PFSK-1 (cell line): Measurements from ENCODE around the gene MGAT4A.

Experiments
- FOXP2 ChIP-seq: optimal IDR thresholded peaks from 2 replicates; pipeline ENCODE3; 2011; ENCODE audit warnings: borderline replicate concordance, control low read depth, inconsistent platforms; ENCODE audit not compliant: insufficient read depth; ENCODE audit errors: extremely low read length, extremely low read depth
- POLR2AphosphoS5 ChIP-seq: IDR thresholded peaks from 2 replicates; pipeline ENCODE4 v1.6.1; 2012; ENCODE audit warnings: low read depth, mild to moderate bottlenecking, control low read depth, low read length, moderate library complexity
- TAF1 ChIP-seq: IDR thresholded peaks from 2 replicates; pipeline ENCODE4 v1.6.1; 2012; ENCODE audit warnings: low read length, control low read depth, borderline replicate concordance; ENCODE audit not compliant: insufficient read depth
- TF ChIP-seq, protein P1 (sequence below), 2 experiments: IDR thresholded peaks; 2 replicates each; pipeline versions ENCODE4 v1.6.1 to v1.8.0; 2011 to 2012; ENCODE audit warnings: low read depth in 2 of 2, low read length in 2 of 2, control low read depth in 1 of 2, inconsistent platforms in 1 of 2, mild to moderate bottlenecking in 1 of 2, moderate library complexity in 1 of 2; ENCODE audit not compliant: insufficient read depth in 1 of 2

DNA sequence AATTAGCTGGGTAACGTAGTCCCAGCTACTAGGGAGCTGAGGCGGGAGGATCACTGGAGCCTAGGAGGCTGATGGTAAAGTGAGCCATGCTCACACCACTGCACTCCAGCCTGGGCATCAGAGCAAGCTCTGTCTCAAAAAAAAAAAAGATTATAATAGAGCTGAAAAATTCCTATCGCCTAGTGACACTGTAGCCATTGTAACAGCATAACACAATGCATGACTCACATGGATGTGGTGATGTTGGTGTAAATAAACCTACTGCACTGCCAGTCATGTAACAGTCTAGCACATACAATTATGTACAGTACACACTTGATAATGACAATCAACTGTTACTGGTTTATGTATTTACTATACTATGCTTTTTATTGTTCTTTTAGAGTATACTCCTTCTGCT, 39.6 kb downstream of the MGAT4A start:
- no peak for TF ChIP-seq POLR2AphosphoS5
- TF ChIP-seq TAF1: no peak
- no peak for TF ChIP-seq FOXP2
- TF ChIP-seq, protein P1, sequence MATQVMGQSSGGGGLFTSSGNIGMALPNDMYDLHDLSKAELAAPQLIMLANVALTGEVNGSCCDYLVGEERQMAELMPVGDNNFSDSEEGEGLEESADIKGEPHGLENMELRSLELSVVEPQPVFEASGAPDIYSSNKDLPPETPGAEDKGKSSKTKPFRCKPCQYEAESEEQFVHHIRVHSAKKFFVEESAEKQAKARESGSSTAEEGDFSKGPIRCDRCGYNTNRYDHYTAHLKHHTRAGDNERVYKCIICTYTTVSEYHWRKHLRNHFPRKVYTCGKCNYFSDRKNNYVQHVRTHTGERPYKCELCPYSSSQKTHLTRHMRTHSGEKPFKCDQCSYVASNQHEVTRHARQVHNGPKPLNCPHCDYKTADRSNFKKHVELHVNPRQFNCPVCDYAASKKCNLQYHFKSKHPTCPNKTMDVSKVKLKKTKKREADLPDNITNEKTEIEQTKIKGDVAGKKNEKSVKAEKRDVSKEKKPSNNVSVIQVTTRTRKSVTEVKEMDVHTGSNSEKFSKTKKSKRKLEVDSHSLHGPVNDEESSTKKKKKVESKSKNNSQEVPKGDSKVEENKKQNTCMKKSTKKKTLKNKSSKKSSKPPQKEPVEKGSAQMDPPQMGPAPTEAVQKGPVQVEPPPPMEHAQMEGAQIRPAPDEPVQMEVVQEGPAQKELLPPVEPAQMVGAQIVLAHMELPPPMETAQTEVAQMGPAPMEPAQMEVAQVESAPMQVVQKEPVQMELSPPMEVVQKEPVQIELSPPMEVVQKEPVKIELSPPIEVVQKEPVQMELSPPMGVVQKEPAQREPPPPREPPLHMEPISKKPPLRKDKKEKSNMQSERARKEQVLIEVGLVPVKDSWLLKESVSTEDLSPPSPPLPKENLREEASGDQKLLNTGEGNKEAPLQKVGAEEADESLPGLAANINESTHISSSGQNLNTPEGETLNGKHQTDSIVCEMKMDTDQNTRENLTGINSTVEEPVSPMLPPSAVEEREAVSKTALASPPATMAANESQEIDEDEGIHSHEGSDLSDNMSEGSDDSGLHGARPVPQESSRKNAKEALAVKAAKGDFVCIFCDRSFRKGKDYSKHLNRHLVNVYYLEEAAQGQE (IDR thresholded peaks at IDR 0.05; ENCODE audit: insufficient read depth in 1 of 2, low read depth in 2 of 2, low read length in 2 of 2): no peak
